IPS DF 6.9 (cell line): ENCODE measurements around the gene AP1S2.
A peak's percentile ranks its signal among the peaks of the same experiment; 100 is the strongest.
"Not testable (repeated sequence)": the region's sequence is repeated elsewhere in the genome, so short reads cannot be mapped to it uniquely, and the experiment has no call there.

Experiments
- DNase-seq: peaks from one replicate; pipeline ENCODE4 v3.0.0-alpha.2; 2013; ENCODE audit warnings: low read depth, low spot score
- H3K27ac ChIP-seq: one replicate; pipeline ENCODE4 v1.5.1; 2013; ENCODE audit warnings: low read length, control low read depth
- H3K27me3 ChIP-seq: 2 replicates; pipeline ENCODE4 v1.6.1; 2013; ENCODE audit warnings: mild to moderate bottlenecking, low read length; ENCODE audit not compliant: control insufficient read depth, insufficient read depth
- H3K36me3 ChIP-seq: 2 replicates; pipeline ENCODE4 v1.6.1; 2013; ENCODE audit warnings: low read length; ENCODE audit not compliant: control insufficient read depth, insufficient read depth
- H3K4me1 ChIP-seq: 2 replicates; pipeline ENCODE4 v1.6.1; 2013; ENCODE audit warnings: low read length; ENCODE audit not compliant: control insufficient read depth, insufficient read depth
- H3K4me3 ChIP-seq: 2 replicates; pipeline ENCODE4 v1.5.1; 2013; ENCODE audit warnings: mild to moderate bottlenecking, low read length
- H3K9me3 ChIP-seq: 2 replicates; pipeline ENCODE4 v1.6.1; 2013; ENCODE audit warnings: low read length, inconsistent platforms; ENCODE audit not compliant: control insufficient read depth, insufficient read depth
- WGBS: extraction: QIAGEN DNeasy Blood & Tissue Kit; methylation state at CpG from one replicate; pipeline ENCODE4 v1.1.7; 2013; ENCODE audit warnings: mixed read lengths, missing lambda C conversion rate; ENCODE audit not compliant: insufficient read length, insufficient coverage; 5-methylcytosine and 5-hydroxymethylcytosine counted together

The AP1S2 gene

DNA sequence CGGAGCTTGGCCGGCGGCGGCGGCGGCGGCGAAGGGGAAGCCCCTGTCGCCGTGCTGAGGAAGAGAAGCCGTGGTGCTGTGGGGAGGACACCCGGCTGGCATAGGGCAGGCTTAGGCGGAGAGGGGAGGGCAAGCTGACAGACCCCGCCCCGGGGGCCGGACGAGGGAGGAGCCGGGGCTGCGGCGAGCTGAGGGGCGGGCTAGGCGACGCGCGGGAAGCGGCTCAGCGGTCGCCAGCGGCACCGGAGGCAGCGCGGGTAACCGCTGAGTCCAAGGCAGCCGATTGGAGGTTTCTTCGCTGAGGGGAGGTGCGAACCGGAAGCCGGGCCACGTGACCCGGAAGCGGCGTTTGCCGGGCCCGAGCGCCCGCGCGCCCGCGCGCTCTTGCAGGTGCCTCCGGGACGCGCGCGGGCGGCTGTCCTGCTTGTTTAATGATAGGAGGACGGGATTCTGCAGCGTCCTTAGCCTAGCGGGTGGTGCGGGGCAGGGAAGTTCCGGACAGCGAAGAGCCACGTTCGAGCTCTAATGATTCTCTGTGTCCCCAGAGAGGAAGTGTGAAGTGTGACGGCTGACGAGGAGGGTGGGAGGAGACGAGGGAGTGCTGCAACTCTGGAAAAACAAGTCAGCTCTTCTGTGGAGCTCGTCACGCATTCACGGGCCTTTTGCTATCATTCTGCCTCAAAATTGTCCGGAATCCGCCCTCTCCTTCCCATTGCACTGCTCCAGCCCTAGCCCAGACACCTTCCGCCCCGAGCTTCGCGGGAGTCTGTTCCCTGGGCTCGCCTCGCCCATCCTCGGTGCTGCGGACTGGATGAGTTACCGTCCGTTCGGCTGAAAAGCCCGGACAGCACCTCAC, at the start of gene AP1S2:
TSS of gene AP1S2 (minus strand) at position 102 of the 856 bp plus-strand sequence. CDS start 2,289 bp downstream, outside the sequence.
- Histone ChIP-seq H3K27ac (no peak within 1 kb of the TSS), H3K4me1 (no peaks in the 10 kb centered on the region), H3K27me3 (no peaks in the 10 kb centered on the region), H3K36me3 (0 out of 2 replicates have a peak, but pooled peaks cover 2% of the 10 kb centered on the region), H3K4me3 (peak within 1 kb of the TSS; percentile 95), H3K9me3 (no peaks in the 10 kb centered on the region)
- DNase-seq = peak; percentile 48
- WGBS = no CpG with 5 or more reads among the region's 85 CpGs

DNA sequence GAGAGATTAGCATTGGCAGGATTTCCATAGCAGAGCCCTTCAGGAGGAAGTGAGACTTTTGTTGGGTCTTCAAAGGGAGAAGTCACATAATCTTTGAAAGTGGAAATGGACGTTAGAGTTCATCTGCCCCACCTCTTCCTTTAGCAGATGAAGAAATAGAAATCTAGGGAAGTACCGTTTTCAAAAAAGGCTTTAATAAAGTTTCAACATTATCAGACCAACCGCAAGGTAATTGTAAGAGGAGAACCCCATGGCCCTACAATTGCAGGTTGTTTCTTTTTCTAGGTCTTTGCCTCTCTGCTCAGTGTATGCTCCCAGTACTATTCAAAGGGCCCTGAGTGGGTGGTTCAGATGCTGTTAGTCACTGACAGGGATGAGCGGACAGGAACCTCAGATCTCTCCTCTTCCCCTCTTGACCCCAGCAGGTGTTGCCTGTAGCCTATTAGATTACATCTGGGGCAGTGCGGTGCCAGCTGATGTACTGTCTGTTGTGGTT, 48.6 kb upstream of the AP1S2 start:
- Histone ChIP-seq H3K27ac (no peak overlapping the region), H3K27me3 (no peaks in the 10 kb centered on the region), H3K9me3 (no peaks in the 10 kb centered on the region), H3K36me3 (no peaks in the 10 kb centered on the region), H3K4me3 (no peak overlapping the region), H3K4me1 (no peaks in the 10 kb centered on the region)
- no peak for DNase-seq
- WGBS = no CpG with 5 or more reads among the region's 5 CpGs

- Histone ChIP-seq H3K27ac (no peak overlapping the region), H3K4me3 (no peak overlapping the region), H3K4me1 (no peaks in the 10 kb centered on the region), H3K27me3 (no peaks in the 10 kb centered on the region), H3K36me3 (no peaks in the 10 kb centered on the region), H3K9me3 (no peaks in the 10 kb centered on the region)
- no peak for DNase-seq
- no CpG with 5 or more reads among the region's 4 CpGs for WGBS
These were observed 40.7 kb upstream of the AP1S2 start for GRCh38 chrX:15895334-15895733.

- no peaks in the 10 kb centered on the region for H3K4me1 ChIP-seq
- no CpG with 5 or more reads among the region's 3 CpGs for WGBS
- no peaks in the 10 kb centered on the region for H3K36me3 ChIP-seq
- H3K27me3 ChIP-seq = no peaks in the 10 kb centered on the region
- no peaks in the 10 kb centered on the region for H3K9me3 ChIP-seq
- H3K27ac ChIP-seq = no peak overlapping the region
- no peak for DNase-seq
- no peak overlapping the region for H3K4me3 ChIP-seq
These were observed 40.1 kb upstream of the AP1S2 start for GRCh38 chrX:15894724-15895123.

DNA sequence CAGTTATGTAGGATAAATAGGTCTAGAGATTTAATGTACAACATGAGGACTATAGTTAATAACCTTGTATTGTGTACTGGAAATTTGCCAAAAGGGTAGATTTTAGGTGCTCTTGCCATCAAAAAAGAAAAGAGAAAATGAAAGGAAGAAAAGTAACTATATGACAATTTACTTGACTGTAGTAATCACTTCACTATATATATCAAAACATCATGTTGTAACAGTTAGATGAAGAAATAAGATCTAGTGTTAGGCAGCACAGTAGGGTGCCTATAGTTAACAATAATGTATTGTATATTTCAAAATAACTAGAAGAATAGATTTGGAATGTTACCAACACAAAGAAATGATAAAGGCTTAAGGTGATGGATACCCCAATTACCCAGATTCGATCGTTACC, 35.9 kb upstream of the AP1S2 start:
- WGBS = no CpG with 5 or more reads among the region's 2 CpGs
- H3K9me3 ChIP-seq = no peaks in the 10 kb centered on the region
- H3K4me1 ChIP-seq = no peaks in the 10 kb centered on the region
- no peak for DNase-seq
- H3K27ac ChIP-seq = no peak overlapping the region
- no peaks in the 10 kb centered on the region for H3K36me3 ChIP-seq
- no peak overlapping the region for H3K4me3 ChIP-seq
- H3K27me3 ChIP-seq = no peaks in the 10 kb centered on the region

DNA sequence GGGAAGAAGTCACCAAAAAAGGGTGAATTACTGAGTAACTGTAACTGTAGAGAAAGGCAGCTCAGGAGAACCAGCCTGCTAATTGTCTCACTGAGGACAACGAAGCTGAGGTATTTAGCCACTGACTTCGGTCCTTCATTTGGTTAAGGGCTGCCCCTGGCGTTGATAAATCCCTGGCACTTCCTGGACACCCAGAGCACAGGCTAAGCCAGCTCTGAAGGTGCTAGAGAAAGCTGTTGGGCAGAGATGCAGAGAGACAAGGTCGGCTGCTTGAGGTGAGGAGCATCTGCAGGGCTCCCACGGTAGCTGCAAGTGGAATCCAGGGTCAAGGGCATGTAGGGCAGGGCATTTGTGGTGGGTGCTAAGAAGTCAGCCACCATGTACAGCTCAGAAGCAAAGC, 33.4 kb upstream of the AP1S2 start:
- no peak overlapping the region for H3K4me3 ChIP-seq
- no CpG with 5 or more reads among the region's 5 CpGs for WGBS
- H3K4me1 ChIP-seq = no peaks in the 10 kb centered on the region
- no peaks in the 10 kb centered on the region for H3K9me3 ChIP-seq
- no peak overlapping the region for H3K27ac ChIP-seq
- H3K27me3 ChIP-seq = no peaks in the 10 kb centered on the region
- no peaks in the 10 kb centered on the region for H3K36me3 ChIP-seq
- DNase-seq = no peak

DNA sequence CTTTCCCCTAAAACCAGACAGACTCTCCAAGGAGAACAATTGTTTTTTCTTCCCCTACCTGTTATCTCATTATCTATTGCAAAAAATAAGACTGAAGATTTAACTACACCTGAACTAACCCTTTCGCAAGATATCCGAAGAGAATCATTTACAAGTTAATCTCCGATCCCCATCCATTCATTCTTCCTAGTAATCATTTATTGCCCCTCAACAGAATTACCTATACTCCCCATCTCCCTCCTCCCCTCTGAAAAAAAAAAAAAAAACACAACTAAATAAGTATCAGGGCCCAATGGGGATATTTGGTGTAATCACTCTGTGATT, 28.9 kb upstream of the AP1S2 start:
- H3K4me3 ChIP-seq = no peak overlapping the region
- H3K36me3 ChIP-seq = no peaks in the 10 kb centered on the region
- H3K27ac ChIP-seq = no peak overlapping the region
- 100% methylated on average over 1 of the region's 3 CpGs for WGBS
- no peaks in the 10 kb centered on the region for H3K9me3 ChIP-seq
- no peaks in the 10 kb centered on the region for H3K4me1 ChIP-seq
- no peaks in the 10 kb centered on the region for H3K27me3 ChIP-seq
- no peak for DNase-seq

- no peak overlapping the region for H3K4me3 ChIP-seq
- H3K9me3 ChIP-seq = no peaks in the 10 kb centered on the region
- no peak for DNase-seq
- no peaks in the 10 kb centered on the region for H3K36me3 ChIP-seq
- no peaks in the 10 kb centered on the region for H3K4me1 ChIP-seq
- H3K27me3 ChIP-seq = no peaks in the 10 kb centered on the region
- H3K27ac ChIP-seq = no peak overlapping the region
- WGBS = no CpG with 5 or more reads among the region's 5 CpGs
These were observed 28.3 kb upstream of the AP1S2 start for GRCh38 chrX:15882704-15883539.

DNA sequence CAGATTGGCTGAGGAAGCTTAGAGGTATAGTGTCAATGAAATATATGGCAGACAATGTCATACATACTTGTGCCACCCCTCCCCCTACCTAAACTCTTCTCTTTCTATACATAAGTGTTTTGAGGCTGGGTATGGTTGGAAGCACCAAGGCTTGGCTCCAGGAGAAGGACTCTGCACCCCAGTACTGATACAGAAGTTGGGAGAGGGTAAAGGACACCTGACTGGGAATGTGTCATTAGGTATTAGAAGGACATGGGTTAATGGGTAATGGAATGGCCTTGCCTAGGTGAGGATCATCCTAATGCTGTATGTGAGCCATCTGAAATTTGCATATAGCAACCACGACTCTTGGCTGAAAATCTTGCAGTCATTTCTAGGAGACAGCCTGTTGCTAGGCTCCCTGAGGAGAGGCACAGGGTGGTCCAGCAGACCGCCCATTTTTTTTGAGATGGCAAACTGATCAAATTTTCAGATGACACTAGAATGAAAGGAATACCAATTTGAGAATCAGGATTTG, 26.8 kb upstream of the AP1S2 start:
- H3K4me1 ChIP-seq = no peaks in the 10 kb centered on the region
- no peak overlapping the region for H3K4me3 ChIP-seq
- no peaks in the 10 kb centered on the region for H3K9me3 ChIP-seq
- H3K36me3 ChIP-seq = no peaks in the 10 kb centered on the region
- no CpG with 5 or more reads among the region's 2 CpGs for WGBS
- no peaks in the 10 kb centered on the region for H3K27me3 ChIP-seq
- H3K27ac ChIP-seq = no peak overlapping the region
- DNase-seq = no peak

- not testable (repeated sequence) for H3K4me3 ChIP-seq, H3K27me3 ChIP-seq, H3K4me1 ChIP-seq, DNase-seq, H3K9me3 ChIP-seq, H3K27ac ChIP-seq, H3K36me3 ChIP-seq
- WGBS = no CpG with 5 or more reads among the region's 1 CpG
These were observed 23.3 kb upstream of the AP1S2 start for GRCh38 chrX:15877914-15878313.
